WI38 (cell line): Measurements from ENCODE around the gene TMEM175.

Experiments
- H3K4me3 ChIP-seq: 2 replicates; pipeline ENCODE4 v1.5.1; 2011; ENCODE audit warnings: low read depth, mild to moderate bottlenecking, control low read depth, low read length
- CTCF ChIP-seq: IDR thresholded peaks from 2 replicates; pipeline ENCODE4 v1.5.1; 2012; ENCODE audit warnings: low read depth, mild to moderate bottlenecking, control low read depth, low read length

TMEM175 gene

GRCh38 chr4:1004557-1005485, 72.6 kb downstream of the TMEM175 start:
- no peak overlapping the region for H3K4me3 ChIP-seq
- no peak for TF ChIP-seq CTCF

GRCh38 chr4:1006856-1007255, 74.6 kb downstream of the TMEM175 start:
- no peak for TF ChIP-seq CTCF
- no peak overlapping the region for H3K4me3 ChIP-seq
